ENCODE measurements around the gene C16orf95.
"Not testable (repeated sequence)": the region's sequence is repeated elsewhere in the genome, so short reads cannot be mapped to it uniquely, and the experiment has no call there.

Gene C16orf95, protein sequence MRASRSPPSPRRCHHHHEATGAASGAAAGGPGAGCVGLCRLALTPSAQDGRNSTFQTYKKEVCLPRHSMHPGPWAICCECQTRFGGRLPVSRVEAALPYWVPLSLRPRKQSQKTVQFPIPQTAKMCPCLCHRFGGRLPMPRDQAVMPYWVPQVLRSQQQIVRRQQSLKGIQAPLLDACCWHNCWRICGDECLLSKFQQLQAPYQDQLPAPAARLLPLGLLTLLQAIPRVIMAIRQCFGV

DNA sequence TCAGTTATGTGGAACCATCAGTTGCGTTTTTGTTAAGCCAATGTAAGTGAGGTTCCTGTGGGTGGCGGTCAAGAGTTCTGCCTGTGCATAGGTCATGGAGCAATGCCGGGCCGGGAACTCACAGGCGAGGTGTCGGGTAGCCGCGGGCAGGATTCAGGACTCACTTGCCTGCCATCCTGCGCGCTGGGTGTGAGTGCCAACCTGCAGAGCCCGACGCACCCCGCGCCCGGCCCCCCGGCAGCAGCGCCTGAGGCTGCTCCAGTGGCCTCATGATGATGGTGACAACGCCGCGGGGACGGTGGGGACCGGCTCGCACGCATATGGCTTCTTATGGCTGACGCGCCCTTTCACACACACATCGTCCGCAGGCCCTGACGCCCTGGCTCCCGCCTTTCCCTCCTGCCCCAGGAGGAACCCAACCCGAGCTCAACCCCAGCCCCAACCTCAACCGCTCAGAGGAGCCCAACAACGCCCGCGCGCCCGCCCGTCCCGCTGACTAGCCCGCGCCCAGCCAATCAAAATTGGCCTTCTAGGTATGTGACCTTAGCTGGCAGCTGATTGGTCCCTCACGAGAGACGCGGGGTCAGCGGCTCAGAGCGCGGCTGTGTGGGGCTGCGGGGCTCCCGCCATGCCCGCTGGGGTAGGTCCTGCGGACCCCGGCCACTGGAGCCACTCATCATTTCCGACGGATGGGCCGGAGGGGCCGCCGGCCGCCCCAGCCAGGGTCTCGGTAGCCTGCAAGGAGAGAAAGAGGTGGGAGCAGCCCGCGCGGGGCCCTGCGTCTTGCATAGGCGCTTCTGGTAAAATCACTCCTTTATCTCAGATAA, at the start of gene C16orf95:
Gene C16orf95, minus strand, starts transcription at position 470 of the 827 bp plus-strand sequence. Its CDS starts 150 bp downstream, at position 320.
- peak; percentile 100 for DNase-seq (ENCODE audit: low spot score)

- DNase-seq (ENCODE audit: low spot score): no peak
These were observed 49.7 kb upstream of the C16orf95 start for GRCh38 chr16:87366930-87367329.

DNA sequence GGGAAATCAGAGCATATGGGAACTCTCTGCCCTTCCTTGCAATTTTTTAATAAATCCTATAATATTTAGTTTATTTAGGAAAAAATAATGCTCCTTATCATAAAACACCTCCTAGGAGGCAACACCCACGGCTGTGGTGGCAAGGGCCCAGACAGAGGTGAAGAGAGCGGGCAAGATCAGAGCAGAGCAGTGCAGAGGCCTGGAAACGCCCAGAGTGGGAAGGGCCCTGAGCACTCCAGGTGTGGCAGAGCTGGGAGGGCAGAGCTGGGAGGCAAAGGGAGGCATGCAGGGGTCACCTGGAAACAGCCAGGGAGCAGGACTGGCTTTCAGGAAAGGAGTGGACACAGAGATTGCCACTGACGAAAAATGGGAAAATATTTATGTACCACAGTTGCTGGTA, 49.1 kb upstream of the C16orf95 start:
- DNase-seq (ENCODE audit: low spot score): no peak

- no peak for DNase-seq (ENCODE audit: low spot score)
These were observed 48.0 kb upstream of the C16orf95 start for GRCh38 chr16:87365021-87365713.

GRCh38 chr16:87363771-87364455, 46.7 kb upstream of the C16orf95 start:
- DNase-seq (ENCODE audit: low spot score): no peak

DNA sequence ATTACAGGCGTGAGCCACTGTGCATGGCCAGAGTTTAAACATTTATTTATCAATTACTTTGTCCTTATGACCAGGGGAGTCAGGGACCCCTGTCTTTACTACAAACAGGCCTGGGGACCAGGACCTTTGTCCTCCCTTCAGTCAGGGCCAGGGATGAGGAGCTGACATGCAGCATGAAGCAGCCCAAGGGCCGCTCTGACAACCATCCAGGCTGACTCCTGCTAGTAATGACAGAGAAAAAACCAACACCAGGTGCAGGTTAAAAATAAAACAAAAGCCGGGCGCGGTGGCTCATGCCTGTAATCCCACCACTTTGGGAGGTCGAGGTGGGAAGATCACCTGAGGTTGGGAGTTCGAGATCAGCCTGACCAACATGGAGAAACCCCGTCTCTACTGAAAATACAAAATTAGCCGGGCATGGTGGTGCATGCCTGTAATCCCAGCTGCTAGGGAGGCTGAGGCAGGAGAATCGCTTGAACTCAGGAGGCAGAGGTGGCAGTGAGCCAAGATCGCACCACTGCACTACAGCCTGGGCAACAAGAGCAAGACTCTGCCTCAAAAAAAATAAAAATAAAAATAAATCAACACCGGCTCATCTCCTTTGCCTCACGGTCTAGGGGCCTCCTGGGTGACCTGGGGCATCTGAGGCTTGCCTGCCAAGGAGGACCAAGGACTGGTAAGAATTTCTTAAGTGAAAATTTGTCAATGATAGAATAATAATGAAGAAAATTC, 45.8 kb upstream of the C16orf95 start:
- DNase-seq (ENCODE audit: low spot score): not testable (repeated sequence)

DNA sequence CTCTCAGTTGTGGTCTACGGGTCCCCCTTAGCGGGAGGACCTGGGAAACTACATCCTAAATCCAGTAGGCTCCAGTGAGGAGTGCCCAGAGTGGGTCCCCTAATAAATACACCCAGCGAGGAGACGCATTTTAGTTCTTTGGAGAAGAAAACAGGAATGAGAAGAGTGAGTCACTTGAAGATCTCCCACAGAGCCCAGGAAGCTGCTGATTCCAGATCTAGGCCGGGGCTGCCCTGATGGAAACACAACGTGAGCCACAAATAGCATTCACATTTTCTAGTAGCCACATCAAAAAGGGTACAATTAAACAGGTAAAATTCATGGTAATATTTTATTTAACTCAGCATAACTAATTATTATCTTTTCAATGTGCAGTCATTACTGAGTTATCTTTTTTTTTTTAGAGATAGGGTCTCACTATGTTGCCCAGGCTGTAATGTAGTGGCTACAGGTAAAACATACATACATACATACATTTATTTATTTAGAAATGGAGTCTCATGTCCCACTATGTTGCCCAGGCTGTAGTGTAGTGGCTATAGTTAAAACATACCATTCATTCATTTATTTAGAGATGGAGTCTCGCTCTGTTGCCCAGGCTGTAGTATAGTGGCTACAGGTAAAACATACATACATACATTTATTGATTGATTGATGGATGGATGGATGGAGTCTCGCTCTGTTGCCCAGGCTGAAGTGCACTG, 44.9 kb upstream of the C16orf95 start:
- DNase-seq (ENCODE audit: low spot score): no peak

GRCh38 chr16:87360862-87361610, 43.8 kb upstream of the C16orf95 start:
- no peak for DNase-seq (ENCODE audit: low spot score)

DNA sequence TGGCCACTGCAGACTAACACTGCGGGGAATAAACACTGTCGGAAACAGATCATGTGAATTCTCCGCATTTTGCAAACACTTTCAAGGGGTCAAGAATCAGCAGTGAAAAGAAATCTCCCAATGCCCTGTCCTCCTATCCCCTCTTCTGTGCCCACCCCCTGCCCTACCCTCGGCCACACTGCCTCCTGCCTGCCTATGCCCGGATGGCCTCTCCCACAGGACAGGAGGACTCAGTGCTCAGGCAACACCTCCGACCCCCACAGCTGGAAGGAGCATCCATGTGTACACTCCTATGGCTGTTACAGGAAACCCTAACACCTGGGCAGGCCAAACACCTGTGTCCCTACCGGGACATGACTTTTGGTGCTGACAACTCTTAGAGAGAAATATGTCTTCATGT, 41.9 kb upstream of the C16orf95 start:
- no peak for DNase-seq (ENCODE audit: low spot score)

- DNase-seq (ENCODE audit: low spot score): no peak
These were observed 41.5 kb upstream of the C16orf95 start for GRCh38 chr16:87358696-87359095.

- DNase-seq (ENCODE audit: low spot score): no peak
These were observed 41.1 kb upstream of the C16orf95 start for GRCh38 chr16:87358250-87358649.

- no peak for DNase-seq (ENCODE audit: low spot score)
These were observed 39.3 kb upstream of the C16orf95 start for GRCh38 chr16:87356491-87356853.

GRCh38 chr16:87353613-87354012, 36.4 kb upstream of the C16orf95 start:
- no peak for DNase-seq (ENCODE audit: low spot score)

DNA sequence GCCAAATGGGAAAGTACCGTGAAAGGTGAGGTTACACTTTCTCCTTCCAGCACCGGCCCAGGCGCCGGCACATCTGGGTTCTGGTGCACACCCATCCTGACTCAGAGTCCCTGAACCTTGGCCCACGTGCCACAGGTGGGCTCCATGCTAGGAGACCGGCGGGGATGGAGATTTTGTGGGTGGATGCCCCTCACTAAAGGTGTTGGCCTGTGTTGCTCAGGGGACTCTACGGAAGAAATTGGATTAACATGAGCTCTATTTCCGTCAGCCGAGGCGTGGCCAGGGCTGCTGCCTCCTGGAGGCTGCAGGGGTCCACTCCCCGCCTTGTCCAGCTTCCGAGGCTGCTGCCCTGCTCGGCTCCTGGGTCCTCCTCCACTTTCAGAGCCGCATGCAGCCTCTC, 35.6 kb upstream of the C16orf95 start:
- no peak for DNase-seq (ENCODE audit: low spot score)

- DNase-seq (ENCODE audit: low spot score): no peak
These were observed 34.1 kb upstream of the C16orf95 start for GRCh38 chr16:87351320-87351698.

GRCh38 chr16:87350681-87351319, 33.6 kb upstream of the C16orf95 start:
- no peak for DNase-seq (ENCODE audit: low spot score)

GRCh38 chr16:87350031-87350430, 32.8 kb upstream of the C16orf95 start:
- DNase-seq (ENCODE audit: low spot score): no peak

DNA sequence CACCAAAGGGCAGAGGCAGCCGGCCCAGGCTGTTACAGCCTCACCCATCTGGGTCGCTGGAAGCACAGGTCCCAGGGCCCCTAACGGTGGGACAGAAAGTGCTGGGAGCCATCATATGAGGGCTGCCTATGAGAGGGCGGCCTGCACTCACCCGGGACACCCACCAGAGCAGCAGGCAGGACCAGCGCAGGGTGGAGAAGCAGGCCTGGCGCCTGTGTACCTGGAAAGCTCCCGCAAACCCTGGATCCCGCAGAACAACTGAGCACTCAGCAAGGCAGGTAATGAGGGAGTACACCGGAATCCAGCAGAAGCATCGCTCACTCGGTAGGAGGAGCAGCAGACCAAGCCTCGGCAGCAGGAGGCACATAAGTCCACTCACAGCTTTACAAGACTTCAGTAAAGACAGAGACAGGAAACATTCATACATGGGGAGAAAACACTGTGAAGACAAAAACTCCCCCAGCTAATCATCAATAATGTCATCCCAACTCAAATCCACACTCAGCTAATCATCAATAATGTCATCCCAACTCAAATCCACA, 31.5 kb upstream of the C16orf95 start:
- no peak for DNase-seq (ENCODE audit: low spot score)

DNA sequence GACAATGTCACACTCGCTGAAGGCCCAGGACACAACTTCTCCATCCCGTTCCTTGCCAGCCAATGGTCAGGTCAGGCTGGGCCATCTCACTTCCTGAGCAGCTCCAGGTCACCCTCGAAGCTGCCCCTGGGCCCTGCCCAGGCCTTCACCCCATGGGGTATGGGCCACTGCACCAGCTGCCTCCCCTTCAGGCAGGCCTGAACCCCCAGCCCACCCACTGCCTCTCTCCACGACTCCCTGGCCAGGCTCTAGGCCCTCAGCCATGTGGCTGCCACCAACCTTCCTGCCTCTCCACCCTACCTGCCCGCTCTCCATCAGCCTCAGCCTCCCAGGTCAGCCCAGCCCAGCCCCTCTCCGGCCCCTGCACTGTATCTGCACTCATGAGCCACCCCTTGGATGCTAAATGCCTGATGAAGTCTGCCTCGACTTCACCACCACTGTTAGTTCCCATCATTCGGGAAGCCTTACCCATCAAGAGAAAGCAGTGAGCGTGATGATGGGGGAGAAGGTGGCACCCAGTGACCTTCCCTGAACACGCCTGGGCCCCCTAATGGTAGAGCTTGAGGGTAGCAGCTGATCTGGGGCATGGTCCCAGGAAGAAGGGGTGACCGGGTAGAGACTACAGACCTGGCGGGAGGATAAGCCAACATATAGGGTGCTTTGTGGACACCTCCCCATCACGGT, 30.9 kb upstream of the C16orf95 start:
- DNase-seq (ENCODE audit: low spot score): no peak
